ENCODE measurements around the gene TSPAN18.

DNA sequence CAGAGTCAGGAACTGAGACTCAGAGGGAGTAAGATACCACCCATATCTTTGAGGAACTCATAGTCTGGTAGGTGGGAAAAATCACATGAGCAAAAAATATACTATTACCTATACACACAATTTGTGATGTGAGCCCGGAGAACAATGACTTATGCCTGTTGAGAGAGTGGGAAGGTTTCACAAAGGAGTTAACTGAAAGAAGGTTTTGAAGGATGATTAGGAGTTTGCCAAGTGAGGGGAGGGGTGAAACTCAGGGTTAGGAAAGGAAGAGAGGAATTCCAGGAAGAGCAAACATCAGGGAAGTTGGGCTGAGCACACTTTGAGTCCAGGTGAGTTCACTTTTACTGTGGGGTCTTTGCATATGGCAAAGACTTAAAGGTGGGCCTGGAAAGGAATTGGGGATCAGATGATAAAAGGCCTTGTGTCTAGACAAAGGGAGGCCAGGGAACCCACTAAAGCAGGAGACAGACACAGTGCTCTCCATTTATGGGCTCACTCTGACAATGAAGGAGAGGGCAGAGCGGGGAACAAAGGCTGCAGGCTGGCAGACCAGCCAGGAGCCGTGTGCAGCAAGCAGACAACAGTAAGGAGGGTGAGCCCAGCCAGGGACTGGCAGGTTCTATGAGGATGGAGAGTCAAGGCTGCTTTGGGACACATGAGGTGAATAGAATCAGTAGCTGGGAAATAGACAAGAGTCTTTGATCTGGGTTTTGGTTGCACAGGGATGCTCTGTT is 33.1 kb downstream of the TSPAN18 start:
- TF ChIP-seq, protein P1, sequence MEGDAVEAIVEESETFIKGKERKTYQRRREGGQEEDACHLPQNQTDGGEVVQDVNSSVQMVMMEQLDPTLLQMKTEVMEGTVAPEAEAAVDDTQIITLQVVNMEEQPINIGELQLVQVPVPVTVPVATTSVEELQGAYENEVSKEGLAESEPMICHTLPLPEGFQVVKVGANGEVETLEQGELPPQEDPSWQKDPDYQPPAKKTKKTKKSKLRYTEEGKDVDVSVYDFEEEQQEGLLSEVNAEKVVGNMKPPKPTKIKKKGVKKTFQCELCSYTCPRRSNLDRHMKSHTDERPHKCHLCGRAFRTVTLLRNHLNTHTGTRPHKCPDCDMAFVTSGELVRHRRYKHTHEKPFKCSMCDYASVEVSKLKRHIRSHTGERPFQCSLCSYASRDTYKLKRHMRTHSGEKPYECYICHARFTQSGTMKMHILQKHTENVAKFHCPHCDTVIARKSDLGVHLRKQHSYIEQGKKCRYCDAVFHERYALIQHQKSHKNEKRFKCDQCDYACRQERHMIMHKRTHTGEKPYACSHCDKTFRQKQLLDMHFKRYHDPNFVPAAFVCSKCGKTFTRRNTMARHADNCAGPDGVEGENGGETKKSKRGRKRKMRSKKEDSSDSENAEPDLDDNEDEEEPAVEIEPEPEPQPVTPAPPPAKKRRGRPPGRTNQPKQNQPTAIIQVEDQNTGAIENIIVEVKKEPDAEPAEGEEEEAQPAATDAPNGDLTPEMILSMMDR (IDR thresholded peaks at IDR 0.05) = no peak
- TF ChIP-seq EP300 (IDR thresholded peaks at IDR 0.05) = no peak
- TF ChIP-seq POLR2A (IDR thresholded peaks at IDR 0.05) = no peak

Data from tibial nerve (tissue), 4 donors.